Osteoblast (primary cell): ENCODE results near the gene LARP6. TPM values are rescaled to one million over a fixed set of nuclear protein-coding genes. Genes with fewer than 3 reads are reported as not detected.

Experiments
- DNase-seq: peaks from one replicate; pipeline ENCODE4 v3.0.0; 2011; ENCODE audit warnings: low spot score, mixed read lengths; ENCODE audit not compliant: insufficient read length; ENCODE audit errors: missing footprints
- H2AFZ ChIP-seq: 2 replicates; pipeline ENCODE4 v1.6.0; 2011; ENCODE audit warnings: mild to moderate bottlenecking, low read length
- H3K27ac ChIP-seq: 2 replicates; pipeline ENCODE4 v1.5.1; 2011; ENCODE audit warnings: mild to moderate bottlenecking, low read depth, low read length, moderate library complexity
- H3K27me3 ChIP-seq: 2 replicates; pipeline ENCODE4 v1.6.0; 2012; ENCODE audit warnings: mild to moderate bottlenecking, control low read depth, inconsistent platforms, low read length, moderate library complexity; ENCODE audit not compliant: insufficient read depth
- H3K36me3 ChIP-seq: 2 replicates; pipeline ENCODE4 v1.5.1; 2011; ENCODE audit warnings: mild to moderate bottlenecking, low read length, control low read depth, moderate library complexity; ENCODE audit not compliant: insufficient read depth
- H3K4me1 ChIP-seq: 2 replicates; pipeline ENCODE4 v1.5.1; 2011; ENCODE audit warnings: mild to moderate bottlenecking, low read length, control low read depth, moderate library complexity; ENCODE audit not compliant: insufficient read depth
- H3K4me2 ChIP-seq: 2 replicates; pipeline ENCODE4 v1.6.0; 2011; ENCODE audit warnings: mild to moderate bottlenecking, low read length; ENCODE audit not compliant: insufficient read depth
- H3K4me3 ChIP-seq: fragments of 200-600 bp; sonication (generic); 3 replicates; pipeline ENCODE4 v1.5.1; 2012; ENCODE audit warnings: mild to moderate bottlenecking, low read length, inconsistent platforms; ENCODE audit not compliant: insufficient read depth
- H3K79me2 ChIP-seq: 2 replicates; pipeline ENCODE4 v1.6.0; 2012; ENCODE audit warnings: mild to moderate bottlenecking, low read length, control low read depth, inconsistent platforms; ENCODE audit not compliant: insufficient read depth
- H3K9me3 ChIP-seq: 2 replicates; pipeline ENCODE4 v1.5.1; 2011; ENCODE audit warnings: low read depth, low read length, control low read depth
- H4K20me1 ChIP-seq: 2 replicates; pipeline ENCODE4 v1.6.0; 2012; ENCODE audit warnings: mild to moderate bottlenecking, low read length, control low read depth; ENCODE audit not compliant: insufficient read depth
- total RNA-seq: library from RNA; depleted of rRNA; stranded (reverse); fragments of >200 nt; gene quantifications from 2 replicates; pipeline ENCODE4 v1.2.3, GENCODE V29; 2012
- TF ChIP-seq, protein P1 (sequence below): IDR thresholded peaks from 2 replicates; pipeline ENCODE4 v1.5.1; 2011; ENCODE audit warnings: mild to moderate bottlenecking, low read depth, low read length, moderate library complexity; ENCODE audit errors: extremely low read depth

The LARP6 gene
- 76.0 and 77.4 TPM in 2 replicates for total RNA-seq

DNA sequence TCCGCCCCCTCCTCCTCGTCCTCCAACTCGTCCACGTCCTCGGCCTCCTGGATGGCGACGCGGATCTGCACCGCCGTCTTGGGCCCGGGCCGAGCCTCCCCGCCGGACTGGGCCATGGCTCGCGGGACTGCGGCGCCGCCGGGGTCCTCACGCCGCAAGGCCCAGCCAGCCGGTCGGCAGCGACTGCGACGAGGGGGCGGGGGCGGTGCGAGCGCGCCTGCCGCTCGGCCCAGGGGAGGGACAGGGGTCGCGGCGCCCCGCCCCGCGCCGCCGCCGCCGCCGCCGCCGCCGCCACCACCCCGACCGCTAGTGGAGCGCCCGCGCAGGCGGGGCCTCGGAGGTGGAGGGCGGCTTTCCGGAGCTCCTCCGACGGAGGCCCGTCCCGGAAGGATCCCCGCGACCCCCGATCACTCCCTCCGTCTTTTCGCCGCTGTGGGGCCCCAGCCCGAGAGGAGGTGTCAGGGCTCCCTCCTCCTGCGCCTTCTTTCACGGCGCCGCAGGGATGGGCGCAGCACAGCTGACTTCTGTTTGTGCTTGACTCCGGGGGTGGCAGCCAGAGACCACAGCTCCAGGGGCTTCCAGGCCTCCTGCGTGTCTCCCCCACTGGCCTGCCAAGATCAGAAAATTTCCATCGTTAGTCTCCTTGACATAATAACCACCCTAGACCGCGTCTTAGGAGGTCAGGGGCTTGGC, at the start of gene LARP6:
Gene LARP6, minus strand, starts transcription at position 185 of the 693 bp plus-strand sequence. Its CDS starts 69 bp downstream, at position 116.
- Histone ChIP-seq H4K20me1 (peaks cover 16% of the 10 kb centered on the region), H3K4me3 (peak within 1 kb of the TSS; percentile 97), H3K79me2 (peaks cover 44% of the 10 kb centered on the region), H3K4me1 (peaks cover 60% of the 10 kb centered on the region), H2AFZ (peak within 1 kb of the TSS; percentile 85), H3K9me3 (no peaks in the 10 kb centered on the region), H3K27ac (peak within 1 kb of the TSS; percentile 97), H3K36me3 (peaks cover 19% of the 10 kb centered on the region), H3K27me3 (no peaks in the 10 kb centered on the region), H3K4me2 (peak within 1 kb of the TSS; percentile 93)
- peak; percentile 90 for DNase-seq
- TF ChIP-seq, protein P1, sequence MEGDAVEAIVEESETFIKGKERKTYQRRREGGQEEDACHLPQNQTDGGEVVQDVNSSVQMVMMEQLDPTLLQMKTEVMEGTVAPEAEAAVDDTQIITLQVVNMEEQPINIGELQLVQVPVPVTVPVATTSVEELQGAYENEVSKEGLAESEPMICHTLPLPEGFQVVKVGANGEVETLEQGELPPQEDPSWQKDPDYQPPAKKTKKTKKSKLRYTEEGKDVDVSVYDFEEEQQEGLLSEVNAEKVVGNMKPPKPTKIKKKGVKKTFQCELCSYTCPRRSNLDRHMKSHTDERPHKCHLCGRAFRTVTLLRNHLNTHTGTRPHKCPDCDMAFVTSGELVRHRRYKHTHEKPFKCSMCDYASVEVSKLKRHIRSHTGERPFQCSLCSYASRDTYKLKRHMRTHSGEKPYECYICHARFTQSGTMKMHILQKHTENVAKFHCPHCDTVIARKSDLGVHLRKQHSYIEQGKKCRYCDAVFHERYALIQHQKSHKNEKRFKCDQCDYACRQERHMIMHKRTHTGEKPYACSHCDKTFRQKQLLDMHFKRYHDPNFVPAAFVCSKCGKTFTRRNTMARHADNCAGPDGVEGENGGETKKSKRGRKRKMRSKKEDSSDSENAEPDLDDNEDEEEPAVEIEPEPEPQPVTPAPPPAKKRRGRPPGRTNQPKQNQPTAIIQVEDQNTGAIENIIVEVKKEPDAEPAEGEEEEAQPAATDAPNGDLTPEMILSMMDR = no peak

DNA sequence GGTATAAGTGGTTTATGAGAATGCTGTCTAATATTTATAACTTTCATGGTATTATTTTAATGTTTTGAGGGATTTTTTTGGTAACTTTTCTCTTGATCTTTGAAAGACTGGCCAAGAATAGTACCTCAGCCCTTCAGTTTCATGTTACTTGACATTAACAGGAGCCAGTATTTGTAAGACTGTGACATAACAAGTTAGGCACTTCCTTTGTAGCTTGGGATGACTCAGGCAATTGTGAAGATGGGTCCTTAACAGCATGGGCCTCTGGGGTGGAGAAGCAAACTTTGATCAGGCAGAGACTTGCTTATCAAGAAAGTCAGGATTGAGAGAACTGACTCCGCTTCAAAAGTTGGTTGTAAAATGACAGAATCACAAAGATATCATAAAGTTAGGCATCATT, 48.1 kb upstream of the LARP6 start:
- Histone ChIP-seq H3K4me2 (no peak overlapping the region), H3K4me1 (peaks cover 12% of the 10 kb centered on the region), H3K36me3 (no peaks in the 10 kb centered on the region), H4K20me1 (no peaks in the 10 kb centered on the region), H3K4me3 (no peak overlapping the region), H3K27me3 (no peaks in the 10 kb centered on the region), H2AFZ (peak overlapping the region; percentile 42), H3K27ac (peak overlapping the region; percentile 30), H3K9me3 (no peaks in the 10 kb centered on the region), H3K79me2 (no peaks in the 10 kb centered on the region)
- TF ChIP-seq, protein P1 = no peak
- no peak for DNase-seq

DNA sequence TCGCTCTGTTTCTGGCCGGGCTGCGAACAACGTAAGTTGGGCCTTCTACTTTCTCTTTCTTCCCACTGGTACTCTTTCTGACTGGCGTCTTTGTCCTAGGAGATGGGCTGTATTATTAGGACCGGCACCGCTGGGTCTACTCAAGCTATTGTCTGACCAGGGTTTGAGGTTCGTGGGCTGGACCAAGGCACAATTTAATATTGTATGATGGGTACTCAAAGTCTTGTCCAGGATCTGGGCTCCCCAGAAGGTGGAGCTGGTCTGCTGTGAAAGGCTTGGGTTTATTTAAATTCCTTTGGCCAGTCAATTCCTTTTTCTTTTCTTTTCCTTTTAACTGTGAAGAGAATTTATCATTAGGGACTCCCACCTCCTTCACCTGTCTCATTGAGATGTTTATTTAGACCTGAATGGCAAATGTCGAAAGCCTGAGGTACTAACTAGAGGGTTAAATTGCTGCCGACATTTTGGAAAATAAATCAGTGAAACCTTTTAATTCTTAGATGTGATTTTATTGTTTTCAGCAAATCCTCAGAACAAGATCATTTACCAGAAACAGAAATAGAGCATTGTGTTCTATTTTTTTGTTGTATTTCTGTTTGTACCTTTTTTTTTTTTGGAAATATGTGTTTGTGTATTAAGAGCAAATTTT, 39.1 kb upstream of the LARP6 start:
- H3K27me3 ChIP-seq = no peaks in the 10 kb centered on the region
- peak overlapping the region; percentile 95 for H2AFZ ChIP-seq
- H3K4me1 ChIP-seq = peaks cover 12% of the 10 kb centered on the region
- peak; percentile 71 for DNase-seq
- peak overlapping the region; percentile 87 for H3K27ac ChIP-seq
- H3K4me3 ChIP-seq = peak overlapping the region; percentile 78
- peaks cover 20% of the 10 kb centered on the region for H3K79me2 ChIP-seq
- no peaks in the 10 kb centered on the region for H3K36me3 ChIP-seq
- no peaks in the 10 kb centered on the region for H3K9me3 ChIP-seq
- peak overlapping the region; percentile 90 for H3K4me2 ChIP-seq
- TF ChIP-seq, protein P1 = peak; percentile 81
- H4K20me1 ChIP-seq = no peaks in the 10 kb centered on the region
